Lung (tissue), 12 donors: Measurements from ENCODE around the gene CTAG1B. TPM values are rescaled to one million over a fixed set of nuclear protein-coding genes. Genes with fewer than 3 reads are reported as not detected.
"Not testable (repeated sequence)": the region's sequence is repeated elsewhere in the genome, so short reads cannot be mapped to it uniquely, and the experiment has no call there.

ENCODE experiments used
- ATAC-seq: fragments of 200-7000 bp; cut with Tn5 transposase; one replicate; pipeline ENCODE4 v1.9.1; 2020; ENCODE audit warnings: moderate number of reproducible peaks; ENCODE audit not compliant: insufficient read depth, low FRiP score
- DNase-seq, 3 donors: peaks; one replicate each; pipeline ENCODE4 v3.0.0-alpha.2; 2013 to 2017
- H3K27ac ChIP-seq, 2 donors: one replicate each; pipeline ENCODE4 v1.5.1; 2013; ENCODE audit warnings: mild to moderate bottlenecking in 2 of 2, moderate library complexity in 2 of 2, control low read depth in 1 of 2, inconsistent platforms in 1 of 2, low read depth in 1 of 2, low read length in 1 of 2
- H3K27me3 ChIP-seq, 3 donors: one replicate each; pipeline ENCODE4 v1.5.1; 2013; ENCODE audit warnings: low read length in 2 of 3; ENCODE audit not compliant: control insufficient read depth in 3 of 3, insufficient read depth in 3 of 3
- H3K36me3 ChIP-seq, 4 donors: one replicate each; pipeline ENCODE4 v1.5.1; 2013; ENCODE audit warnings: low read length in 4 of 4, mild to moderate bottlenecking in 1 of 4, moderate library complexity in 1 of 4; ENCODE audit not compliant: control insufficient read depth in 4 of 4, insufficient read depth in 4 of 4
- H3K4me1 ChIP-seq, 5 donors: one replicate each; pipeline ENCODE4 v1.5.1; 2013; ENCODE audit warnings: low read length in 5 of 5, mild to moderate bottlenecking in 2 of 5, moderate library complexity in 1 of 5; ENCODE audit not compliant: control insufficient read depth in 5 of 5, insufficient read depth in 5 of 5
- H3K4me3 ChIP-seq: one replicate; pipeline ENCODE4 v1.5.1; 2013; ENCODE audit warnings: mild to moderate bottlenecking, control low read depth, moderate library complexity
- H3K9ac ChIP-seq, 2 donors: one replicate each; pipeline ENCODE4 v1.5.1; 2013; ENCODE audit warnings: low read length in 2 of 2, control low read depth in 1 of 2; ENCODE audit not compliant: insufficient read depth in 1 of 2
- H3K9me3 ChIP-seq, 4 donors: one replicate each; pipeline ENCODE4 v1.5.1; 2013; ENCODE audit warnings: low read length in 3 of 4, mild to moderate bottlenecking in 1 of 4, moderate library complexity in 1 of 4; ENCODE audit not compliant: control insufficient read depth in 4 of 4, insufficient read depth in 3 of 4
- WGBS, 2 donors: extraction: QIAGEN DNeasy Blood & Tissue Kit; methylation state at CpG; one replicate each; pipeline ENCODE4 v1.1.7; 2013; 5-methylcytosine and 5-hydroxymethylcytosine counted together
- polyA plus RNA-seq, 2 donors: library from polyadenylated mRNA; stranded (reverse); fragments of 200-250 nt; gene quantifications; one replicate each; pipeline ENCODE4 v1.2.1, GENCODE V29; 2013
- total RNA-seq, 2 donors: library from RNA; depleted of rRNA in 1 of 2; stranded (reverse); fragments of >200 nt in 1 of 2; gene quantifications; one replicate each; pipeline ENCODE4 v1.2.1, GENCODE V29; 2014 to 2021
- TF ChIP-seq, protein P1 (sequence below): IDR thresholded peaks from 2 replicates; pipeline ENCODE4 v1.5.1; 2012; ENCODE audit warnings: mild to moderate bottlenecking; ENCODE audit errors: control extremely low read depth, extremely low read depth
- donor health status: control.
- donor health status: control.
- donor health status: Bipolar disorder and iron deficiency.
- donor health status: healthy.
- donor health status: DM: yes; HTN: yes; CAD: no.

Gene CTAG1B
- total and polyA plus RNA-seq, 4 donors: not detected

GRCh38 chrX:154595559-154596249 is 23.4 kb downstream of the CTAG1B start:
- DNase-seq (no peak), ATAC-seq (no peak)
- 57 to 61% methylated on average over 2 of the region's 2 CpGs for WGBS, 2 donors
- Histone ChIP-seq H3K4me1 (no peaks in the 10 kb centered on the region), H3K27me3 (no peaks in the 10 kb centered on the region), H3K9me3 (peaks cover 0 to 19% (median 0%) of the 10 kb centered on the region in 4 donors), H3K4me3 (no peak overlapping the region), H3K27ac (no peak overlapping the region), H3K9ac (no peak overlapping the region), H3K36me3 (no peaks in the 10 kb centered on the region)
- TF ChIP-seq, protein P1, sequence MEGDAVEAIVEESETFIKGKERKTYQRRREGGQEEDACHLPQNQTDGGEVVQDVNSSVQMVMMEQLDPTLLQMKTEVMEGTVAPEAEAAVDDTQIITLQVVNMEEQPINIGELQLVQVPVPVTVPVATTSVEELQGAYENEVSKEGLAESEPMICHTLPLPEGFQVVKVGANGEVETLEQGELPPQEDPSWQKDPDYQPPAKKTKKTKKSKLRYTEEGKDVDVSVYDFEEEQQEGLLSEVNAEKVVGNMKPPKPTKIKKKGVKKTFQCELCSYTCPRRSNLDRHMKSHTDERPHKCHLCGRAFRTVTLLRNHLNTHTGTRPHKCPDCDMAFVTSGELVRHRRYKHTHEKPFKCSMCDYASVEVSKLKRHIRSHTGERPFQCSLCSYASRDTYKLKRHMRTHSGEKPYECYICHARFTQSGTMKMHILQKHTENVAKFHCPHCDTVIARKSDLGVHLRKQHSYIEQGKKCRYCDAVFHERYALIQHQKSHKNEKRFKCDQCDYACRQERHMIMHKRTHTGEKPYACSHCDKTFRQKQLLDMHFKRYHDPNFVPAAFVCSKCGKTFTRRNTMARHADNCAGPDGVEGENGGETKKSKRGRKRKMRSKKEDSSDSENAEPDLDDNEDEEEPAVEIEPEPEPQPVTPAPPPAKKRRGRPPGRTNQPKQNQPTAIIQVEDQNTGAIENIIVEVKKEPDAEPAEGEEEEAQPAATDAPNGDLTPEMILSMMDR: no peak

DNA sequence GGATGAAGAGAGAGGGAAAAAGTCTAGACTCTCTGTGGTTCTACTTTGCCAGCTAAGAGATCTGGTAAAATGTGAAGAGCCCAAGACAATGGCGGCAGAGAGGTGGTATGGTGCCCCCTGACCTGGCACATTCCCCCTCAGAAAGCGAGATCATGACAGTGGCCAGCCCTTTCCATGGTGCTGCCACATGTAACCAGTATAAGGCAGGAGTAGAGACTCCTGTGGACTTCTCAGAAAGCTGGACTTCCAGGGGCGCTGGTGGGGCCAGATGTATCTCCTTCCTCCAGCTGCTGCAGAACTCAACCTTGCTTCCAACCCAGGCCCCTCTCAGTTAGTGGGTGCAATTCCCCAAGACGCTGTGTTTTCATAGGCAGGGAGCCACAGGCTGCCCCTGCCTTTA is 24.6 kb downstream of the CTAG1B start:
- H3K9ac ChIP-seq: no peak overlapping the region
- no peak for ATAC-seq
- peaks cover 0 to 19% (median 0%) of the 10 kb centered on the region in 4 donors for H3K9me3 ChIP-seq
- no peaks in the 10 kb centered on the region for H3K4me1 ChIP-seq
- DNase-seq: no peak
- H3K27ac ChIP-seq: no peak overlapping the region
- TF ChIP-seq, protein P1: no peak
- 67 to 100% methylated on average over 3 to 4 of the region's 4 CpGs for WGBS, 2 donors
- H3K27me3 ChIP-seq: no peaks in the 10 kb centered on the region
- no peak overlapping the region for H3K4me3 ChIP-seq
- H3K36me3 ChIP-seq: no peaks in the 10 kb centered on the region

DNA sequence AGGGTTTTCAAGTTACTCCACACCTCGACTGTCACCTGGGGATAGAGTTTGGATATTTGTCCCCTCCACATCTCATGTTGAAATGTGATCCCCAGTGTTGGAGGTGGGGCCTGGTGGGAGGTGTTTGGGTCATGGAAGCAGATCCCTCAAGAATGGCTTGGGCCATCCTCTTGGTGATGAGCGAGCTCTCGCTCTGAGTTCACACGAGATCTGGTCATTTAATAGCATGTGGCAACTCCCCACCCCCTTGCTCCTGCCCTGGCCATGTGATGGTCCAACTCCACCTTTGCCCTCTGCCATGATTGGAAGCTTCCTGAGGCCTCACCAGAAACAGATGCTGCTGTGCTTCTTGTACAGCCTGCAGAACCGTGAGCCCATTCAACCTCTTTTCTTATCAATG is 25.9 kb downstream of the CTAG1B start:
- H3K4me1 ChIP-seq: no peaks in the 10 kb centered on the region
- no peak overlapping the region for H3K9ac ChIP-seq
- ATAC-seq: no peak
- no peak overlapping the region for H3K27ac ChIP-seq
- DNase-seq: no peak
- H3K36me3 ChIP-seq: no peaks in the 10 kb centered on the region
- WGBS, 2 donors: 85 to 98% methylated on average over 5 of the region's 5 CpGs
- H3K9me3 ChIP-seq: peaks cover 0 to 19% (median 0%) of the 10 kb centered on the region in 4 donors
- H3K27me3 ChIP-seq: no peaks in the 10 kb centered on the region
- TF ChIP-seq, protein P1: no peak
- no peak overlapping the region for H3K4me3 ChIP-seq

DNA sequence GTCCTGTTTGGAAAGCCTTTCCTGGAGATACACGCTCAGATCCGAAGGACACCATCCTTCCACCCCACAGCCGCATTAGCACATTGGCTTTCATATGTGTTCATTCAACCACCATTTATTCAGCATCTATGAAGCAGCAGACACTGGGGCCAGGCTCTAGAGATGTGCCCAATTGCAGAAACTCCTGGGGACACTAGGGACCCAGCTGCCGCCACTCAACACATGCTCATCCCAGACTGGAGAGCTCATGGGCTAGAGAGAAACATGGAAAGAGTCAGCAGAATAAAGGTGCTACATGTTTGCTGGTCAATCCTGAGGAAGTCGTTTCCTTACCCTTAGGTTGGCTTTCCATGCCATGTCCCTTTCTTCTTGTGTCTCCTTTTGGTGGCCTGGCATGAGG is 26.6 kb downstream of the CTAG1B start:
- DNase-seq (no peak), ATAC-seq (no peak)
- H3K4me3 ChIP-seq: no peak overlapping the region
- no peak overlapping the region for H3K27ac ChIP-seq
- TF ChIP-seq, protein P1: no peak
- no peaks in the 10 kb centered on the region for H3K36me3 ChIP-seq
- H3K4me1 ChIP-seq: no peaks in the 10 kb centered on the region
- no peak overlapping the region for H3K9ac ChIP-seq
- H3K27me3 ChIP-seq: no peaks in the 10 kb centered on the region
- 88 to 94% methylated on average over 5 of the region's 5 CpGs for WGBS, 2 donors
- peaks cover 0 to 19% (median 0%) of the 10 kb centered on the region in 4 donors for H3K9me3 ChIP-seq

- H3K27ac ChIP-seq, H3K4me1 ChIP-seq, H3K36me3 ChIP-seq, ATAC-seq, H3K27me3 ChIP-seq, H3K4me3 ChIP-seq, H3K9ac ChIP-seq, DNase-seq: not testable (repeated sequence)
- 41% methylated on average over 4 of the region's 13 CpGs; no CpG with 5 or more reads in 1 of the 2 donors for WGBS, 2 donors
- H3K9me3 ChIP-seq: peaks cover 0 to 17% (median 0%) of the 10 kb centered on the region in 4 donors
Observed at GRCh38 chrX:154590415-154590814, 28.7 kb downstream of the CTAG1B start.
